ENCODE results near the gene ERC2.

DNA sequence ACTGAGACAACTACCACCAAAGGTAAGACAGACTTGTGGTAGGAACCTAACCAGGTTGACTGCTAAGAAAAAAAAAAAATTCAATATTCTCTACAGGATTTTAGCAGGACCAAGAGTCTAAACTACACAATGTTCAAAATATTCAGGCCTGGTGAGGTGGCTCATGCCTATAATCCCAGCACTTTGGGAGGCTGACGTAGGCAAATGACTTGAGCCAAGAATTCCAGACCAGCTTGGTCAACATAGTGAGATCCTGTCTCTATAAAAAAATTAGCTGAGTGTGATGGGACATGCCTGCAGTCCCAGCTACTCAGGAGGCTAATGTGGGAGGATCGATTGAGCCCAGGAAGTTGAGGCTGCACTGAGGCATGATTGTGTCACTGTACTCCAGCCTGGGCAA is 639.6 kb downstream of the ERC2 start:
- TF ChIP-seq, protein P1, sequence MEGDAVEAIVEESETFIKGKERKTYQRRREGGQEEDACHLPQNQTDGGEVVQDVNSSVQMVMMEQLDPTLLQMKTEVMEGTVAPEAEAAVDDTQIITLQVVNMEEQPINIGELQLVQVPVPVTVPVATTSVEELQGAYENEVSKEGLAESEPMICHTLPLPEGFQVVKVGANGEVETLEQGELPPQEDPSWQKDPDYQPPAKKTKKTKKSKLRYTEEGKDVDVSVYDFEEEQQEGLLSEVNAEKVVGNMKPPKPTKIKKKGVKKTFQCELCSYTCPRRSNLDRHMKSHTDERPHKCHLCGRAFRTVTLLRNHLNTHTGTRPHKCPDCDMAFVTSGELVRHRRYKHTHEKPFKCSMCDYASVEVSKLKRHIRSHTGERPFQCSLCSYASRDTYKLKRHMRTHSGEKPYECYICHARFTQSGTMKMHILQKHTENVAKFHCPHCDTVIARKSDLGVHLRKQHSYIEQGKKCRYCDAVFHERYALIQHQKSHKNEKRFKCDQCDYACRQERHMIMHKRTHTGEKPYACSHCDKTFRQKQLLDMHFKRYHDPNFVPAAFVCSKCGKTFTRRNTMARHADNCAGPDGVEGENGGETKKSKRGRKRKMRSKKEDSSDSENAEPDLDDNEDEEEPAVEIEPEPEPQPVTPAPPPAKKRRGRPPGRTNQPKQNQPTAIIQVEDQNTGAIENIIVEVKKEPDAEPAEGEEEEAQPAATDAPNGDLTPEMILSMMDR (IDR thresholded peaks at IDR 0.05), result no peak
- no peak for TF ChIP-seq POLR2A (IDR thresholded peaks at IDR 0.05)
